Endothelial cell of umbilical vein (primary cell): ENCODE measurements around the gene SNRNP200. TPM values are rescaled to one million over a fixed set of nuclear protein-coding genes. Genes with fewer than 3 reads are reported as not detected.

ENCODE experiments used
- BruUV-seq: library from RNA; stranded (reverse); fragments of 400-500 nt; replicated peaks from 2 replicates; lab custom pipeline; 2021; lab: Mats Ljungman, UMichigan
- CTCF ChIA-PET: fragments of 300-600, 350-600 bp; sonication (Branson Sonifier 250); formaldehyde crosslinking; loops from one replicate; lab custom pipeline; 2021; ENCODE audit warnings: antibody characterized with exemption, inconsistent platforms; lab: Charles Lee
- POLR2A ChIA-PET: fragments of 300-600, 350-600 bp; sonication (Branson Sonifier 250); formaldehyde crosslinking; loops from one replicate; lab custom pipeline; 2021; ENCODE audit warnings: antibody characterized with exemption, inconsistent platforms; lab: Charles Lee
- DNase-seq: peaks from one replicate; pipeline ENCODE4 v3.0.0-alpha.2; 2011; ENCODE audit warnings: low read depth, low spot score
- FAIRE-seq: peaks from 2 replicates; lab custom pipeline; 2011; peaks lifted over from hg19 to GRCh38; lab: Jason Lieb, UNC
- H2AFZ ChIP-seq: 2 replicates; pipeline ENCODE4 v1.6.0; 2012; ENCODE audit warnings: low read depth, low read length, control low read depth, inconsistent platforms
- H3K27ac ChIP-seq: 2 replicates; pipeline ENCODE4 v1.5.1; 2011; ENCODE audit warnings: low read depth, mild to moderate bottlenecking, control low read depth, low read length, moderate library complexity; ENCODE audit not compliant: insufficient read depth
- H3K27me3 ChIP-seq, 2 experiments: 2 replicates each; pipeline versions ENCODE4 v1.6.0 to v1.6.1; 2011; ENCODE audit warnings: low read length in 2 of 2, mixed read lengths in 1 of 2; ENCODE audit not compliant: control insufficient read depth in 2 of 2, insufficient read depth in 2 of 2
- H3K36me3 ChIP-seq, 2 experiments: 2 replicates in 1 of 2; 3 replicates in 1 of 2; pipeline ENCODE4 v1.5.1; 2011; ENCODE audit warnings: low read length in 2 of 2, mild to moderate bottlenecking in 1 of 2, moderate library complexity in 1 of 2; ENCODE audit not compliant: control insufficient read depth in 2 of 2, insufficient read depth in 2 of 2; ENCODE audit errors: extremely low read depth in 1 of 2
- H3K4me1 ChIP-seq: 3 replicates; pipeline ENCODE4 v1.5.1; 2011; ENCODE audit warnings: mild to moderate bottlenecking, low read length; ENCODE audit not compliant: control insufficient read depth, insufficient read depth; ENCODE audit errors: extremely low read depth
- H3K4me2 ChIP-seq: 2 replicates; pipeline ENCODE4 v1.6.1; 2011; ENCODE audit warnings: low read length, control low read depth, mixed read lengths; ENCODE audit not compliant: insufficient read depth
- H3K4me3 ChIP-seq, 3 experiments: fragments of 200-600 bp in 1 of 3; sonication (generic), shearing (Covaris generic) in 1 of 3; replicated peaks in 1 of 3; 2 replicates each; pipeline ENCODE4 v1.5.1; 2011 to 2016; ENCODE audit warnings: control low read depth in 3 of 3, low read length in 3 of 3, mild to moderate bottlenecking in 2 of 3, inconsistent platforms in 1 of 3, low read depth in 1 of 3, moderate library complexity in 1 of 3; ENCODE audit not compliant: insufficient read depth in 1 of 3
- H3K79me2 ChIP-seq: 2 replicates; pipeline ENCODE4 v1.6.0; 2012; ENCODE audit warnings: low read length, inconsistent platforms; ENCODE audit not compliant: control insufficient read depth, insufficient read depth
- H3K9ac ChIP-seq: replicated peaks from 2 replicates; pipeline ENCODE3; 2011; ENCODE audit warnings: low read length, control low read depth; ENCODE audit not compliant: insufficient read depth; ENCODE audit errors: extremely low read depth
- H3K9me1 ChIP-seq: replicated peaks from 3 replicates; pipeline ENCODE4 v1.6.0; 2011; ENCODE audit warnings: mild to moderate bottlenecking, low read length; ENCODE audit not compliant: control insufficient read depth, insufficient read depth; ENCODE audit errors: extremely low read depth
- H3K9me3 ChIP-seq: replicated peaks from 2 replicates; pipeline ENCODE4 v1.5.1; 2012; ENCODE audit warnings: low read length, inconsistent platforms; ENCODE audit not compliant: control insufficient read depth, insufficient read depth
- H4K20me1 ChIP-seq: replicated peaks from 2 replicates; pipeline ENCODE3; 2011; ENCODE audit warnings: mild to moderate bottlenecking, low read length; ENCODE audit not compliant: control insufficient read depth, insufficient read depth; ENCODE audit errors: extremely low read depth
- EZH2 ChIP-seq: IDR thresholded peaks from 2 replicates; pipeline ENCODE4 v1.6.1; 2012; ENCODE audit warnings: borderline replicate concordance, low read depth, mild to moderate bottlenecking, moderate library complexity, low read length, inconsistent platforms; ENCODE audit not compliant: severe bottlenecking
- FOS ChIP-seq: IDR thresholded peaks from 2 replicates; pipeline ENCODE4 v1.6.1; 2011; ENCODE audit warnings: mild to moderate bottlenecking, low read length, moderate library complexity, borderline replicate concordance; ENCODE audit not compliant: insufficient read depth
- GATA2 ChIP-seq: IDR thresholded peaks from 2 replicates; pipeline ENCODE4 v1.7.0; 2011; ENCODE audit warnings: low read depth, mild to moderate bottlenecking, moderate library complexity, mixed read lengths, low read length; ENCODE audit not compliant: insufficient read length, insufficient read depth
- JUN ChIP-seq: IDR thresholded peaks from 2 replicates; pipeline ENCODE4 v1.6.1; 2011; ENCODE audit warnings: borderline replicate concordance, low read depth; ENCODE audit not compliant: insufficient read length, insufficient read depth
- MYC ChIP-seq: IDR thresholded peaks from one replicate; pipeline ENCODE4 v1.6.1; 2011; ENCODE audit warnings: mild to moderate bottlenecking, low read depth, low read length
- POLR2A ChIP-seq: IDR thresholded peaks from 2 replicates; pipeline ENCODE4 v1.6.1; 2012; ENCODE audit warnings: low read depth, mild to moderate bottlenecking, control low read depth, low read length
- POLR2AphosphoS5 ChIP-seq: IDR thresholded peaks from 2 replicates; pipeline ENCODE4 v1.6.1; 2012; ENCODE audit warnings: low read depth, mild to moderate bottlenecking, control low read depth, low read length, moderate library complexity; ENCODE audit not compliant: insufficient read depth
- dilution Hi-C: fragments of 300-500 bp; cut with MboI; formaldehyde crosslinking; loops from one replicate; pipeline ENCODE4 v1.15.0; 2019; ENCODE audit warnings: low sequenced_read_pairs; ENCODE audit not compliant: extremely low pct_ligation_motif_present
- intact Hi-C: fragments of 100-400 bp; cut with micrococcal nuclease; formaldehyde crosslinking; loops from one replicate; pipeline ENCODE4 v1.10.0; 2022
- polyA plus RNA-seq, 4 experiments: library from polyadenylated mRNA; depleted of rRNA in 3 of 4; stranded (reverse) in 3 of 4; unstranded in 1 of 4; fragments of >200 nt; gene quantifications; 2 replicates each; pipeline versions ENCODE4 v1.2.1 to v1.2.3, GENCODE V29; 2011 to 2012; ENCODE audit warnings: missing spikeins in 1 of 4
- total RNA-seq: library from RNA; stranded (reverse); gene quantifications from 2 replicates; pipeline ENCODE4 v1.2.3, GENCODE V29; 2021
- TF ChIP-seq, protein P1 (sequence below), 2 donors: IDR thresholded peaks; 1 replicate in 1 of 2; 2 replicates in 1 of 2; pipeline ENCODE4 v1.5.1; 2011; ENCODE audit warnings: low read length in 2 of 2, mild to moderate bottlenecking in 2 of 2, moderate library complexity in 2 of 2, control low read depth in 1 of 2, inconsistent platforms in 1 of 2, low read depth in 1 of 2; ENCODE audit not compliant: insufficient read depth in 1 of 2; ENCODE audit errors: extremely low read depth in 1 of 2
- TF ChIP-seq, protein P2 (sequence below): IDR thresholded peaks from 2 replicates; pipeline ENCODE4 v1.6.1; 2011; ENCODE audit not compliant: insufficient read depth, insufficient read length

SNRNP200 gene
- total and polyA plus RNA-seq, 2 donors (not counting 3 experiments of a cell fraction or from before 2014, with no cell fraction given) = 124 to 155 TPM

DNA sequence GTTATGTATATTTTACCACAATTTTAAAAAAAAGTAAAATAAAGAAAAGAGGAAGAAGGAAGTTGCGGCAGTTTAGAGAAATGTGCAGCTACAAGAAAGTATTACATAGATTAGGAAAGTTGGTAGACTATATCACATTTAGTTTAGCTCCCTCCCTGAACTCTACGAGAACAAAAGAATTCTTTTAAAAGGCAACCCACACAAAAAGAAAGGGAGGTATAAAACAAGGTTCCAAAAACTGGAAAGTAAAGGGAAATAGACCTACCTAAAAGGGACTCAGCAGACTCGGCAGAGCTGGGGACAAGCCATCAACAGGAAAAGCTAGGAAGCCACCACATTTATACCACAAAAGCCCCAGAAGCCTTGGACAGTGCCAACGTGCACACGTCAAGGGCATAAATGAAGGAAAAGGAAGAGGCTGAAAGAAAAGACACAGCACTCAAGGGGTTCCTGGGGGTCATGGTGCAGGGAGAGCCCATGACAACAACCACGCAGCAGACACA, 48.7 kb downstream of the SNRNP200 start:
- dilution Hi-C loops (no loop called here), intact Hi-C loops (no loop called here)
- Histone ChIP-seq H3K4me1 (peaks cover 59% of the 10 kb centered on the region), H3K4me3 (no peak overlapping the region), H3K27ac (no peak overlapping the region), H3K4me2 (no peak overlapping the region), H3K79me2 (peaks cover 34% of the 10 kb centered on the region), H4K20me1 (no peaks in the 10 kb centered on the region), H3K36me3 (peaks cover 8 to 14% of the 10 kb centered on the region in 2 experiments), H3K9me1 (peaks cover 6% of the 10 kb centered on the region), H2AFZ (no peak overlapping the region), H3K9ac (no peak overlapping the region), H3K9me3 (no peaks in the 10 kb centered on the region), H3K27me3 (no peaks in the 10 kb centered on the region)
- DNase-seq (no peak), FAIRE-seq (no peak)
- BruUV-seq = no TSS peak
- TF ChIP-seq FOS = no peak
- no peak for TF ChIP-seq GATA2
- TF ChIP-seq POLR2AphosphoS5 = no peak
- TF ChIP-seq POLR2A = no peak
- TF ChIP-seq, protein P1, sequence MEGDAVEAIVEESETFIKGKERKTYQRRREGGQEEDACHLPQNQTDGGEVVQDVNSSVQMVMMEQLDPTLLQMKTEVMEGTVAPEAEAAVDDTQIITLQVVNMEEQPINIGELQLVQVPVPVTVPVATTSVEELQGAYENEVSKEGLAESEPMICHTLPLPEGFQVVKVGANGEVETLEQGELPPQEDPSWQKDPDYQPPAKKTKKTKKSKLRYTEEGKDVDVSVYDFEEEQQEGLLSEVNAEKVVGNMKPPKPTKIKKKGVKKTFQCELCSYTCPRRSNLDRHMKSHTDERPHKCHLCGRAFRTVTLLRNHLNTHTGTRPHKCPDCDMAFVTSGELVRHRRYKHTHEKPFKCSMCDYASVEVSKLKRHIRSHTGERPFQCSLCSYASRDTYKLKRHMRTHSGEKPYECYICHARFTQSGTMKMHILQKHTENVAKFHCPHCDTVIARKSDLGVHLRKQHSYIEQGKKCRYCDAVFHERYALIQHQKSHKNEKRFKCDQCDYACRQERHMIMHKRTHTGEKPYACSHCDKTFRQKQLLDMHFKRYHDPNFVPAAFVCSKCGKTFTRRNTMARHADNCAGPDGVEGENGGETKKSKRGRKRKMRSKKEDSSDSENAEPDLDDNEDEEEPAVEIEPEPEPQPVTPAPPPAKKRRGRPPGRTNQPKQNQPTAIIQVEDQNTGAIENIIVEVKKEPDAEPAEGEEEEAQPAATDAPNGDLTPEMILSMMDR (IDR thresholded peaks at IDR 0.05; ENCODE audit: extremely low read depth in 1 of 2, insufficient read depth in 1 of 2, low read depth in 1 of 2, low read length in 2 of 2) = no peak
- TF ChIP-seq EZH2 = no peak
- no peak for TF ChIP-seq JUN
- no peak for TF ChIP-seq MYC
- TF ChIP-seq, protein P2, sequence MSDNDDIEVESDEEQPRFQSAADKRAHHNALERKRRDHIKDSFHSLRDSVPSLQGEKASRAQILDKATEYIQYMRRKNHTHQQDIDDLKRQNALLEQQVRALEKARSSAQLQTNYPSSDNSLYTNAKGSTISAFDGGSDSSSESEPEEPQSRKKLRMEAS = no peak
- ChIA-PET CTCF (interaction anchor here (0.8 to 2.2 kb wide), 3 partner anchors 8 to 82 kb away, joined by 3 to 5 read pairs (median 3); no protein-coding TSS in a partner anchor), POLR2A (no interaction called here)
